Measurements from ENCODE around the gene ATCAY.
A peak's percentile ranks its signal among the peaks of the same experiment; 100 is the strongest.
"Not testable (repeated sequence)": the region's sequence is repeated elsewhere in the genome, so short reads cannot be mapped to it uniquely, and the experiment has no call there.

Gene ATCAY

GRCh38 chr19:3867971-3868769 lies 12.3 kb upstream of the ATCAY start:
- Histone ChIP-seq H3K27me3 (peaks cover 3 to 82% of the 10 kb centered on the region in 2 donors), H3K36me3 (no peaks in the 10 kb centered on the region), H3K9me3 (peaks cover 0 to 4% (median 0%) of the 10 kb centered on the region in 3 donors), H3K4me3 (peak overlapping the region in 1 of 2 donors; percentile 24), H3K4me1 (peaks cover 0 to 9% (median 3%) of the 10 kb centered on the region in 4 donors), H3K27ac (no peak overlapping the region)
- intact Hi-C loops (cut with DNase I; ENCODE audit: low total_unique reads): no loop called here
- no peak for DNase-seq
- TF ChIP-seq, protein P1, sequence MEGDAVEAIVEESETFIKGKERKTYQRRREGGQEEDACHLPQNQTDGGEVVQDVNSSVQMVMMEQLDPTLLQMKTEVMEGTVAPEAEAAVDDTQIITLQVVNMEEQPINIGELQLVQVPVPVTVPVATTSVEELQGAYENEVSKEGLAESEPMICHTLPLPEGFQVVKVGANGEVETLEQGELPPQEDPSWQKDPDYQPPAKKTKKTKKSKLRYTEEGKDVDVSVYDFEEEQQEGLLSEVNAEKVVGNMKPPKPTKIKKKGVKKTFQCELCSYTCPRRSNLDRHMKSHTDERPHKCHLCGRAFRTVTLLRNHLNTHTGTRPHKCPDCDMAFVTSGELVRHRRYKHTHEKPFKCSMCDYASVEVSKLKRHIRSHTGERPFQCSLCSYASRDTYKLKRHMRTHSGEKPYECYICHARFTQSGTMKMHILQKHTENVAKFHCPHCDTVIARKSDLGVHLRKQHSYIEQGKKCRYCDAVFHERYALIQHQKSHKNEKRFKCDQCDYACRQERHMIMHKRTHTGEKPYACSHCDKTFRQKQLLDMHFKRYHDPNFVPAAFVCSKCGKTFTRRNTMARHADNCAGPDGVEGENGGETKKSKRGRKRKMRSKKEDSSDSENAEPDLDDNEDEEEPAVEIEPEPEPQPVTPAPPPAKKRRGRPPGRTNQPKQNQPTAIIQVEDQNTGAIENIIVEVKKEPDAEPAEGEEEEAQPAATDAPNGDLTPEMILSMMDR (IDR thresholded peaks at IDR 0.05): no peak

- no peaks in the 10 kb centered on the region for H3K36me3 ChIP-seq
- DNase-seq: no peak
- H3K27me3 ChIP-seq: peaks cover 3 to 74% of the 10 kb centered on the region in 2 donors
- peaks cover 0 to 9% (median 3%) of the 10 kb centered on the region in 4 donors for H3K4me1 ChIP-seq
- H3K4me3 ChIP-seq: peak within 1 kb of the TSS in 1 of 2 donors; percentile 24
- H3K27ac ChIP-seq: no peak within 1 kb of the TSS
- intact Hi-C loops (cut with DNase I; ENCODE audit: low total_unique reads): no loop called here
- peaks cover 0 to 4% (median 0%) of the 10 kb centered on the region in 3 donors for H3K9me3 ChIP-seq
- TF ChIP-seq, protein P1 (IDR thresholded peaks at IDR 0.05): no peak
Measured at GRCh38 chr19:3868770-3869456, 11.6 kb upstream of the ATCAY start, which contains the start of gene ZFR2. Gene ZFR2, minus strand, starts transcription at chr19:3869038. Its CDS starts 21 bp downstream, at chr19:3869017.

DNA sequence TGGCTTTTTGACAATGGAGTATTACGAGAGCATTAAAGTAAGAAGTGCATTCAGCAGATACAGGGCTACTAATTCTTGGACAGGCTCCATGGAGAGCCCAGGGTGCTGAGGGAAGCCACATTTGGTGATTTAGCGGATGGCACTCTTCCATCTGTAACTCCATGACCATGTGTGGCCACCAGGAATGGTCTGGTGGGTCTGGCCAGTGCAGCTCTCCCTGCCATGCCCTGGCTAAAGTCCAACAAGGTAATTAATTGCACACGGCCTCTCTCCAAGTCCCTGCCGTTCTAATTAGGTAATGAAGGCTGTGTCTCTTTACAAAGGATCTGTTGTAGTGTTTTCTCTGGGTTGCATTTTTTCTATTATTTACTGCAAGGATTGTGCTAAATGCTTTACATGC lies 7.3 kb upstream of the ATCAY start:
- Histone ChIP-seq H3K9me3 (peaks cover 0 to 4% (median 0%) of the 10 kb centered on the region in 3 donors), H3K36me3 (no peaks in the 10 kb centered on the region), H3K27ac (no peak overlapping the region), H3K4me3 (no peak overlapping the region), H3K4me1 (peaks cover 0 to 9% (median 3%) of the 10 kb centered on the region in 4 donors), H3K27me3 (peaks cover 3 to 47% of the 10 kb centered on the region in 2 donors)
- DNase-seq: no peak
- TF ChIP-seq, protein P1 (IDR thresholded peaks at IDR 0.05): no peak
- intact Hi-C loops (cut with DNase I; ENCODE audit: low total_unique reads): no loop called here

DNA sequence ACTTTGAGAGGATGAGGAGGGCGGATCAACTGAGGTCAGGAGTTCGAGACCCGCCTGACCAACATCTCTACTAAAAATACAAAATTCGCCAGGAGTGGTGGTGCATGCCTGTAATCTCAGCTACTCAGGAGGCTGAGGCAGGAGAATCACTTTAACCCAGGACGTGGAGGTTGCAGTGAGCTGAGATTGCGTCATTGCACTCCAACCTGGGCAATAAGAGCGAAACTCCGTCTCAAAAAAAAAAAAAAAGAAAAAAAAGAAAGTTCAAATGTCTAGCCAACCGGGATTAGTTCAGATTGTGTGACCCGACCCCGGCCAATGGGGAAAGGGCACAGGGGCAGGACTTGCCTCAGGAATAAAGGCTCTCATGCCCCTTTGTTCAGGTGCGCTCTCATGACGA lies 5.8 kb upstream of the ATCAY start:
- H3K4me3 ChIP-seq; intact Hi-C loops (cut with DNase I; ENCODE audit: low total_unique reads); H3K9me3 ChIP-seq; H3K4me1 ChIP-seq; DNase-seq; H3K27ac ChIP-seq; H3K36me3 ChIP-seq: not testable (repeated sequence)
- peaks cover 0 to 43% of the 10 kb centered on the region in 2 donors for H3K27me3 ChIP-seq

GRCh38 chr19:3879656-3880055 lies 829 bp upstream of the ATCAY start:
- DNase-seq: no peak
- peaks cover 0 to 8% (median 1%) of the 10 kb centered on the region in 4 donors for H3K4me1 ChIP-seq
- peaks cover 11 to 67% of the 10 kb centered on the region in 2 donors for H3K27me3 ChIP-seq
- intact Hi-C loops (cut with DNase I; ENCODE audit: low total_unique reads): no loop called here
- TF ChIP-seq, protein P1 (IDR thresholded peaks at IDR 0.05): no peak
- no peak overlapping the region for H3K27ac ChIP-seq
- H3K4me3 ChIP-seq: no peak overlapping the region
- H3K9me3 ChIP-seq: no peaks in the 10 kb centered on the region
- no peaks in the 10 kb centered on the region for H3K36me3 ChIP-seq

Measured in tibial artery (tissue), 4 donors.